ENCODE data around the gene ALLC.

The ALLC gene

DNA sequence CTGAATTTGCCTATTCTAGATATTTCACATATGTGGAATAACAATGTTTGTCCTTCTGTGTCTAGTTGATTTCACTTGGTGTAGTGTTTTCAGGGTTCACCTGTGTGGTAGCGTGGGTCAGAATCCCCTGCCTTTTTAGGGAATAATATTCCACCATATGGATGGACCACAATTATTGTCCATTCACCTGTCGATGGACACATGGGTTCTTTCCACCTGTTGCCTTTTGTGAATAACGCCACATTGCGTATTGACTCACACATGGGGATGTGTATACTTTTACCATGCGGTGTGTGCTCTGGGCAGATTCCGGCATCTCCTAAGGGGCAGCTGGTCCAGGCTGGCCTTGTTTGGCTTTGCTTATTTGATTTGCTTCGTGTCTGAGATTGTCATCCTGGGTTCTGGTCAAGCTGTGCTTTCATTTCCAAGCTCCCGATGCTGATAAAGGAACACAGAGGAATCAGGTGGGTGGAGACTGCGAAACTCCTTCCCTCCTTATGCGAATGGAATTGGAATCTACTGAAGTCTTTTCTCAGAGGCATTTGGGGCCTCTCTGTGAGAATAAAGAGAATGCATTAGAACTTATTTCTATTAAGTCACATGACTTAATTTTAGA lies 18.9 kb upstream of the ALLC start:
- no peak for DNase-seq (ENCODE audit: low read depth in 2 of 2)

DNA sequence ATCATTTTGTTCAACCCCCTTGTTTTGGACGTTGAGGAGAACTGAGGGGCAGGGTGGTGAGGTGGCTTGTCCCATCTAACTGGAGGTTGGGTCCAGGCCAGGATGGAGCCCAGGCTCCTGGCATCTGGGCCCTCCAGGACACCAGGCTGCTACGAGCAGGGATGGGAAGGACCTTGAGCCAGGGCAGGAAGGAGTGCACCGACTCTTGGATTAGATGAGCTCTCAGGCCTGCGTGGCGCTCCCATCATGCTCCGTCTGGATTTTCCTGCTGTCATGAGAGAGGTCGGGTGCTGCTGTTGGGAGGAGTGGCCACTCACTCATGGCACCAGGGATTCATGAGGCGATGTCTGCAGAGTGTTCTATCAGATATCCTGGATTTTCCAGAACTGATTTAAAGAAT lies 18.3 kb upstream of the ALLC start:
- no peak for DNase-seq (ENCODE audit: low read depth in 2 of 2)

DNA sequence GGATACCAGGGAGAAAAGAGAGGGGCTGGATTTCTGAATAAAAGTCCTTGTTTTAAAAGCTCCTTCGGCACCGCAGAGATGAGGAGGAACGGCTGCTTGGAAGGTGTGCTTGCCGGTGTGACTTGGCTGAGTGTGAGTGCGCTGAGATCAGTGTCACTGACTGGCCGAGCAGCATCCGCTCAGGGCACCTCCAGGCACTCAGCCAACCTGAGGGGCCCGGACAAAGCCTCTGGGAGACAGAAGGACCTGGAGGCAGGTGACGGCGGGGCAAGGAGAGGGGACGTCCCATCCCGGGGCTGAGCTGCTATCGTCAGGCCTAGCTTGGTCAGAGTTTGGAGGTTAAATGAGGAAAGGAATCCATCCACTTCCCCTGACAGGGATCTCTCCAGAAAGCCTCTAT lies 16.8 kb upstream of the ALLC start:
- no peak for DNase-seq (ENCODE audit: low read depth in 2 of 2)

DNA sequence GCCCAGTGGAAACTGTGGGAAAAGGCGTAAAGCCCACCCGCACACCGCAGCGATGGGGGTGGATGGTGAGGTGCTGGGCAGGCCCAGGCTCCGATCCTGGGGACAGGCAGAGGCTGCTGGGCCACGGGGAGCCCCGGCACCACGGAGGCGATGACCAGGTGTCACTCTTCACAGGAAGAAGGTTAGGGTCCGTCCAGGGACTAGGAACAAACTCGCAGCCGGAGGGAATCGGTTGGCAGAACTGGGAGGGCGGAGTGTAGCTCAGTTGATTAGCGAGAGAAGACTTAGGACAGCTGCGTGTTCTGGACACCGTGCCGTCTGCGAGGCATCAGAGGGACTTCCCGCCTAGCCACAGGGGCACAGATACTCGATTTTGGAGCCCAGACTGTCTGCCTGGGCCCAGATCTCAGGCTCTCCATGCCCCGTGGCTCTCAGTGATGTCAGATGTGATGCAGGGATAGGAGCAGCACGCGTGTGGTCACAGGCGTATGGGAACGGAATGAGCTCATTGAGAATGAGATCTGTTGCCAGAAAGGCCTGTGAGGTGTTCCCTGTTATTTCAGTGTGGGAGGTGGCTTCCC lies 16.1 kb upstream of the ALLC start:
- no peak for DNase-seq (ENCODE audit: low read depth in 2 of 2)

DNA sequence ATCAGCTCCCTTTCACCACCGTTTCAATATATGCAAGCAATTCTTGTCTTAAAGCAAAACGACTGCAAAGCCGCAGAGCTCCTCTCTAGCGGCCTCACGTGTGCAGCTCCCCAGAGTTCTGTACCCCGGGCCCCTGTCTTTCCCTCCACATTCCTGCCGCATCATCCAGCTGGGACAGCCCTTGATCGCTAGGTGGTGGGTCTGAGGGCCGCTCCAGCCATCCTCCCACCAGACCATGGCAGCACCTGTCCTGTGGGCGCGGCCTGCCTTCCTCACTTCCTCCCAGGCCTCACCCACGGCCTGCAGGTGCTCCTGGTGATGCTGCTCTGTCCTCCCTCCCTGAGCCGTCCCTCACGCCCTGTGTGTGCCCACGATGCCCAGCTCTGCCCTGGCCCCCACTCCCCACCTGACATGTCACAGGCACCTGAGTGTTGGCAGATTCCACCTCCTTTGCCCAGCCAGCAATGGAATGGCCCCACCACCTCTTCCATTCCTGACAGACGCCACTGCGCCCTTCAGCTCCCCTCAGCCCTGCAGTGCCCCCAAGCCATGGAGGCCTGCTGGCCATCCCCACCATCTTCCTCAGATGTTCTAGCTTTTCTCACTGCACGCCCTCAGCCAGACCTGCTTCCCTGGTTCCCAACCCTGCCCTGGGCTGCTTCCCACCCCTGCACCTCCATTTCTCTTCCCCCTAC lies 15.3 kb upstream of the ALLC start:
- no peak for DNase-seq (ENCODE audit: low read depth in 2 of 2)

DNA sequence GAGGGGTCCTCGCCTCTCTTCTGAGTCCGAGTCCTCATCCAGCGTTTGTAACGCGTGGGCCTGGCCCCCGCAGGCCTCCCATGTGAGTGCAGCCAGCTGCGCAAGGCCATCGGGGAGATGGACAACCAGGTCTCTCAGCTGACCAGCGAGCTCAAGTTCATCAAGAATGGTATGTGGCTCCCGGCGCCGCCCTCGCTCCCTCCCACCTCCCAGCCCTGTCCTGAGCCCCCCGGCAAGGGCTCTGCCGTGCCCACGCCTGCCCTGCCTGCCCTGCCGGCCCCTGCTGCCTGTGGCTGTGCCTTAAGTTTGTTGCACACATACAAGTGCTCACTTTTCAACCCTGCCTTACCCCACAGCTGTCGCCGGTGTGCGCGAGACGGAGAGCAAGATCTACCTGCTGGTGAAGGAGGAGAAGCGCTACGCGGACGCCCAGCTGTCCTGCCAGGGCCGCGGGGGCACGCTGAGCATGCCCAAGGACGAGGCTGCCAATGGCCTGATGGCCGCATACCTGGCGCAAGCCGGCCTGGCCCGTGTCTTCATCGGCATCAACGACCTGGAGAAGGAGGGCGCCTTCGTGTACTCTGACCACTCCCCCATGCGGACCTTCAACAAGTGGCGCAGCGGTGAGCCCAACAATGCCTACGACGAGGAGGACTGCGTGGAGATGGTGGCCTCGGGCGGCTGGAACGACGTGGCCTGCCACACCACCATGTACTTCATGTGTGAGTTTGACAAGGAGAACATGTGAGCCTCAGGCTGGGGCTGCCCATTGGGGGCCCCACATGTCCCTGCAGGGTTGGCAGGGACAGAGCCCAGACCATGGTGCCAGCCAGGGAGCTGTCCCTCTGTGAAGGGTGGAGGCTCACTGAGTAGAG lies 14.4 kb upstream of the ALLC start:
- DNase-seq (ENCODE audit: low read depth in 2 of 2) = no peak

DNA sequence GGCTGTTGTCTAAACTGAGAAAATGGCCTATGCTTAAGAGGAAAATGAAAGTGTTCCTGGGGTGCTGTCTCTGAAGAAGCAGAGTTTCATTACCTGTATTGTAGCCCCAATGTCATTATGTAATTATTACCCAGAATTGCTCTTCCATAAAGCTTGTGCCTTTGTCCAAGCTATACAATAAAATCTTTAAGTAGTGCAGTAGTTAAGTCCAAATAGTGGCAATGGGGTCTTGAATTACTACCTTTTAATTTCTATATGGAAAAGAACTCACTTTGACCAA lies 13.8 kb upstream of the ALLC start:
- DNase-seq (ENCODE audit: low read depth in 2 of 2) = no peak

DNA sequence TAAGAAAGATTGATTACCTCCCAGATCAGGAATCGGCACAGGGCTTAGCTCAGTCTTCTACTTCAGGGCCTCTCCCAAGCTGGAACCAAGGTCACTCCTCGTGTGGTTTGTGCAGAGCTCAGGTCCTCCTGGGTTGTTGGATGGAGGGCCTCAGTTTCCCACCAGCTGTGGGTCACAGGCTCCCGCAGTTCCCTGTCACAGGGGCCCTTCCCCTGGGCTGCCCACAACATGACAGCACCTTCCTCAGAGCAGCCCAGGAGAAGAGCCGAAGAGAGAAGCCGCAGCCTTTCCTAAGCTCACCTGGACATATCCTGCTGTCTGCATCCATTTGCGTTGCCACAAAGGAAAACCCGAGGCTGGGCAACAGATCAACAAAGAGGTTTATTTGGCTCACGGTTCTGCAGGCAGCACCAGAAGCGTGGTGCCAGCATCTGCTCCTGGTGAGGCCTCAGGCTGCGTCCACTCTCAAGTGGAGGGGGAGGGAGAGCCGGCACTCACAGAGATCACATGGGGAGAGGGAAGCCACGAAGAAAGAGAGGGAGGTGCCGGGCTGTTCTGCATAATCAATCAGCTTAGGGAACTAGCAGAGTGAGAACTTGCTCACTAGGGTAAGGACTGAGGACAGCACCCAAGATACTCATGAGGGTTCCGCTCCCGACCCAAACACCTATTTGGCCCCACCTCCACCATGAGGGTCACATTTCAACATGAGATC lies 13.0 kb upstream of the ALLC start:
- DNase-seq (ENCODE audit: low read depth in 2 of 2) = no peak

DNA sequence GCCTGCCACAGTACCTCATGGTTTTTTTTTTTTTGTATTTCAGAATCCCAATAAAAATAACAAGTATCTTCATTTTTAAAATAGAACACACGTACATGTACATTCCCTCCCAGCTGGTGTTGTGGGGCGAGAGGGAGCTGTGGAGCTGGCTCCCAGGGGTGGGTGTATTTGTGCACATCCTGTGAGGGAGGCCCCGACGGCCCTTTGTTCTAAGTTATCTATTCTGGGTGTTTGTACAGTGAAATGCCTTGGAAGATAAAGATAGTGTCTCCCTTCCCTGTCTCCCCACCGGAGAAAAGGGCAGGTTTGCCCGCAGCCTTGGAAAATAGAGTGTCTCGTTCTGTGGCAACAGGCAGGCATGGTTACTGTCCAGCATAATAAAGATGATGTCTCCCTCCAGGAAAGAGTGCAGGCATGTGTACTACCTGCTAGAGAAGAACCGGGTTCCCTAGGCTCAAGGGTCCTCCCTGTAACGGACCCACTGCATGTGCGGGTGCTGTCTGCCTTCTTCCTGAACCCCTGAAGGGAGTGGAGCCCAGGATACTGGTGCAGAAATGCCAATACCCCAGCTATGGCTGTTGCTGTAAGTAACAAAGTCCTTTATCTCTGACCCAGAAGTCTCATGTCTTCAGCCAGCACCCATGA lies 12.1 kb upstream of the ALLC start:
- no peak for DNase-seq (ENCODE audit: low read depth in 2 of 2)

DNA sequence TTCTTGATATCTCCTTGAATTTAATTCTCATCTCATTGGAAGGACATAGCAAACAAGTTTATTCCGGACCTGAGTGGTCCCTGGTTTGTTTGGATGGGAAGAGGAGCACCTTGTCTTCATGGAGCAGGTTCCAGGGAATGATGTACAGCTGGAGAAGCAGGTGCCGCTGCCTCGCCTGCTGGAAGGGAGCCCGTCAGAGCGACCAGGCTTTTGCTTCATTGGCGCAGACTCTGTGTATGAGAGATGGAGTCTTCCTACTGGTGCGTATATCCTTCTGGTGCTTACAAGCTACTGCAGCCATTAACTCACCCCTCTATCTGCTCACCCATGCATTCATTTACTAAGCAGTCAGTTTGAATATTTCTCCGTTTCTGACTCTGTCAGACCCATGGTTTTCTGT lies 11.6 kb upstream of the ALLC start:
- no peak for DNase-seq (ENCODE audit: low read depth in 2 of 2)

DNA sequence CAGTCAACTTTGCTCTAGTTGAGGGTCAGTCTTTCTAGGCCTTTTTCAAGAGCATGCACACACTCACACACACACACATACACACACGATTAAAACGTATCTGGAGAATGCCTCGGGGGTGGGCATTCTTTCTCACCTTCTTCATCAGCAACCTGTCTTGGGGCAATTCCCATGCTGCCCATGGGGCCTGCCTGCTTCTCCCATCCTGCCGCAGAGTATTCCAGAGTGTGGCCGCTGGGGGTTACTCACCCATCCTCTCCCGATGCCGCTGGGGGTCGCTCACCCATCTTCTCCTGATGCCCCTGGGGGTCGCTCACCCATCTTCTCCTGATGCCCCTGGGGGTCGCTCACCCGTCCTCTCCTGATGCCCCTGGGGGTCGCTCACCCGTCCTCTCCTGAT lies 10.8 kb upstream of the ALLC start:
- DNase-seq (ENCODE audit: low read depth in 2 of 2) = no peak

DNA sequence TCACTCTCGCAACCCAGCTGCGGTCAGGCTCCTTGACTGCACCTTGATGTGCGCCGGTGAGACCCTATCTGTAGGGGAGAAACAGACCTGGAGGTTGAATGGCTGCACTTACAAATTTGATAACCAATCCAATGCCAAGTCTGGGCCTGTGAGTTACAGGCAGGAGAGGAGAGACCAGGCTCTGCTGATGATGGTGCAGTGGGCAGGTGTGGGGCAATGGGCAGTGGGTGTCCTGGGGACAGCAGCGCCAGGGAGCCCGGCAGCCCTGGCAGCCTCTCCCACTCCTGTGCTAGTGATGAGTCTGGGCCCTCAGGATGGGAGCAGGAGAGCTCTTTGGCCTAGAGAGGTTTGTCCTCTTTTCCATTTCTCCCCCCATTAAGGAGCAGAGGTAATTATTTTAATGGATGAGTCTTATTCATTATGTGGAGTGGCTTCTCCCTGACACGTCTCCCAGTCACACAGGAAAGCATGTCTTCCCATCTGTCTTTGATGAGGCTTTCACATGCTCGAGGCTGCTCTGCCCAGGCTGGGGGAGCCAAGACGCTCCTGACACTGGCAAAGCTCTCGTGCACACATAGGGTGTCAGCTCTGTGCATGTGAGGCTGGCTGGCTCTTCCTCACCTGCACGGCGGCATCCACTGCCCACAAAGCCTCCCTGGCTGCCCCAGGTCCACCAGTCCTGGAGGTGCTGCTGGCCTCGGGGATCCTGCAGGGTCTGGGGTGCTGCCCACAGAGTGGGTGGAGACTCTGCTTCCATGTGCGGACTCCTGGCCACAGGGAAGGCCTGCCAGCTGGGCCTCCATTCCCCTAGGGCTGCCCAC lies 10.0 kb upstream of the ALLC start:
- no peak for DNase-seq (ENCODE audit: low read depth in 2 of 2)

DNA sequence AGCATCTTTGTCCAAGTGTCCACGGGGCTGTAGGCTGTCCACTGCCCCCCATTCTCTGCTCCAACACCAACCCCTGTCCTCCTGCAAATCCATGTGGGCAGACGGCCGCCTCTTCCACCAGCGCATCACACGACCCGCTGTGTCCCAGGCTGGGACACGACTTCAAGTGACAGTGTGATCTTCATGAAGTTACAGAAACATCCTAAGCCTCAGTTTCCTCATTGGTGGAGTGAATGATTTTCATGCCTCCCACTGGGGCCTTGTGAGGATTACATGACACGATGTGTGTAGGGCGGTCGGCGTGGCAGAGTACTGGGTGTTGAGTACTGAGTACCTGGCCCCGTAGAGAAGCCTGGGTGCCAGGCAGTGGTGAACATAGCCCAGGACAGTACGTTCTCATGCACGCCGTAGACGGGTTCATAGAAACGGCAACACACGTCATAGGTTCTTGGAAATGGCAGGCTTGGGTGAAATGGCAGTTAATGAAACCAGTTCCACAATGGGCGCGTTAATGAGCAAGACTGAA lies 9.3 kb upstream of the ALLC start:
- DNase-seq (ENCODE audit: low read depth in 2 of 2) = no peak

DNA sequence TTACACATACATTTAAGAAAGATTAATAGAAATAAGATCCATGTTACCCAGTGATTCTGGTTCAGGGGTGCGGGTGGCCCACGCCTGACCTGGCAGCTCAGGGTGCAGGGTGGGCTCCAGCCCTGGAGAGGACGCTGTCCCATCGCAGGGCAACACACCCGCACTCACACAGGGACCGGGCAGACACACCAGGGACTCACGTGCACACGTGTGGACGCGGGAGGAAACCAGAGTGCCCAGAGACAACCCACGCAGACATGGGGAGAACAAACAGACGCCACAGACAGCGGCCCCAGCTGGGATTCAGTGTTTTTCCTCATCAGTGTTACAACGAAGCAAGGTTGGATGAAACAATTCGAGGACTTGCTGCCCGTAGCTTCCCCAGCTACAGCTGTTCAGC lies 8.4 kb upstream of the ALLC start:
- no peak for DNase-seq (ENCODE audit: low read depth in 2 of 2)

DNA sequence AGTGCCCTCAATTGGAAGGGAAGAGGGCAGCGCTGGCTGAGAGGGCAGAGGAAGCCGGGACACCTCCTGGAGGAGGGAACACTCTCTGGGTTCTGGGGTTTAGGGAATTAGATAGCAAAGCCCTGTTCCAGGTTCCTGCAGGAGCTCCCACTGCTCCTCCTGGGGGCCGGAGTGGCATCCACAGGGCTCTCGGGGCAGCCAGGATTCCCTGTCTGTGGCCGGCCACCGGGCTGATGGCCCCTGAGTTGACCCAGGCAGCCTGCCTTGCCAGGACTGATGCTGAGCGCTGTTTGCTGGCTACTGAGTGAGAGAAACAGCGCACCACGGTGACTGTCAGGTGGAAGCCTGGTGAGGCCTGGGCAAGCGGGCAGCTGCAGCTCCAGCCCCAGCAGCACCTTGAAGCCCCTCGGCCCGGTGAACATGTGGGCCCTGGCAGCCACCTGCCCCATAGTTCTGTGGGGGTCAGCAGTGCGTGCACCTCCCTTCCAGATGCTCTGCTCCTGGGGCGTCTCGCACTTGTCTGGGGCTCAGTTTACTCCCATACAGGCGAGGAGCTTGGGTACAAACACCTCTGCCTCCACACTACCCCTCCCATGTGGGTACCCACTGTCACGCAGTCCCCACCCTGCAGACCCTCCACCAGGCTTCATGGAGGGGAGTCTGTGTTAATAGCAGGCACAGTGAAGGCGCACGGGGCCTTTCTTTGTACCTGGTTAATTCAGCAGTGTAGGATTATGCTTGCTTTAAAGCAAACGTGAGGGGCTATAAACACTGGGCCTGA lies 7.7 kb upstream of the ALLC start:
- DNase-seq (ENCODE audit: low read depth in 2 of 2) = no peak

DNA sequence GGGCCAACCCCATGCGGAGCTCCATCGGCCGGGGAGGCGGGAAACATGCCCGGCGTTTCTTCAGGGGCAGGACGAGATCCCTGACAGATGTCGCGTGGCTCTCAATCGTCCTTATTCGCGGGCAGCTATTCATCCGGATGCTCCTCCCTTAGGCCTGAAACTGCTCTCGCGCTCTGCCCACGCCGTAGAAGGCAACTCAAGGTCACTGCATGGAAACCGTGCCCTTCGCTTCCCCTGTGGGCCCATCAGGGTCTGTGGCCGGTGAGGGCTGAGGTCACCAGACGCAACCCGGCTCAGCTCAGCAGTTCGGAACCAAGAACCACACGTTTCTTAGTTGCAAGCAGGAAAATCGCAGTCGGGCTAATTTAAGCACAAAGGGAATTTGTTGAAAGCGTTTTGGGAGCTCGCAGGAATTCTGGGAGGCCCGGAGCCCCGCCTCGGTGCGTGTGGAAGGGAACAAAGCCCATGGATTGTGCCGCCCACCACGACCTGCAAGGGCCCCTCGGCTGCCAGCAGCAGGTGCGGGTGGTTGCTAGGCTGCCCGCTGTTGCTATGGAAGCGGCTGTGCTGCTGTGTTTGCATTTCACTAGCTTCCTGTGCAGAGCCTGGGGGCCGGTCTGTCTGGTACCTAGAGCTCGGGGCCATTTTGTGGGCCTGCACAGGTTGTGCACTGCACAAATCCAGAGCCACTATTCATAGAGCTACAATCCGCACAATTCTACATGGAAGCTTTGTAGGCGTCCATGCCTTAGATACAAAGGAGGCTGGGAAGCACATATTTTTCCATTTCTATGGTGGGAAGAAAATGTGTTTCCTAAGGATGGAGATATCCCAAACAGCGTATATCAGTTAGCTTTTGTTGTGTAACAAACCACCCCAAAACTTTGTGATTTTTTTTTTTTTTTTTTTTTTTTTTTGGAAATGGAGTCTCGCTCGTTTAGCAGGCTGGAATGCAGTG lies 6.0 kb upstream of the ALLC start:
- no peak for DNase-seq (ENCODE audit: low read depth in 2 of 2)

DNA sequence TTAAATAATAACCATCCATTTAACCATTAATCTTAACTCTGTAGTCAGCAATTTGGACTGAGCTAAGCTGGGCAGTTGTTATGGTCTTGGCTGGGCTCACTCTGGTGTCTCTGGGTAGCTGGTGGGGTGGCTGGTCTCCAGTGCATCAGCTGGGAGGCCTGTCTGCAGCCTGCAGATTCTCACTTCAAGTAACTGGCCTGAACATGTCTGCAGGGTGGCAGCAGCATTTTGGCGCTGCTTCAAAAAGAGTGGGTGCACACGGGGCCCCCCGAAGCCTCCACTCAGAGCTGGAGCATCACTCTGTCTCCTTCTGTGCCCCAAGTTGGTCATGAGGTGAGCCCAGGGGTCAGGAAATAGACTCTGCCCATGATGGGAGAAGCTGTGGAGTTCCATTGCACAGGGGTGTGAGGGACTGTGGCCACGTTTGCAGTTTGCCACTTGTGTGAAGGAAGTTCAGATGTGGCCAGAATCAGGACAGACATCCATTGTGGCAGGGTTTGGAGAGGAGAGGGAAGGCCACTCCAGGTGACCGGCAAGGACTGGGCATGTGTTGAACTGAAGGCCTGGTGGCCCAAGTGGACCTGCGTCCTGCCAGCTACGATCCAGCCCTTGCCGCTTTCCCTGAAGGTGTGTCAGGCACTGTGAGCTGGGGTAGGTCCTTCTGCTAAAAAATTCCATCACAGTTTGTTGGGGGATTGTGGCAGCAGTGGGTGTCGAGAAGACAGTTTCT lies 4.9 kb upstream of the ALLC start:
- DNase-seq (ENCODE audit: low read depth in 2 of 2) = no peak

DNA sequence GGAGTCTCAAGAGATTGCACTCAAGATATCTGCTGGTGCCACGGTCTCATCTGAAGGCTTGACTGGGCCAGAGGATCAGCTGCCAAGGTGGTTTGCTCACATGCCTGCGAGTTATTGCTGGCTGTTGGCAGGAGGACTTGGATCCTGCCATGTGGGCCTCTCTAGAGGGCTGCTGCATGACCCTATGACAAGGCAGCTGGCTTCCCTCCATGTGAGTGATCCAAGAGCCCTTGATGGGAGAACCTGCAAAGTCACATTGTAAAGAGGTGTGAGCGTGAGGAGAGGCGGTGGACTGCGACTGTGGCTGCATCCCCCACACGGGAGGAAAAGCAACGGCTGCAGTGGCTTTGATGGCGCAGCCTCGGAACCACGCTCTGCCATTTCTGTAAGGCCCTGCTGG lies 4.0 kb upstream of the ALLC start:
- no peak for DNase-seq (ENCODE audit: low read depth in 2 of 2)
